Stomach (tissue), 9 donors: Measurements from ENCODE around the gene HECTD4. TPM values are rescaled to one million over a fixed set of nuclear protein-coding genes. Genes with fewer than 3 reads are reported as not detected.
"Not testable (repeated sequence)": the region's sequence is repeated elsewhere in the genome, so short reads cannot be mapped to it uniquely, and the experiment has no call there.

Experiments used
- DNase-seq, 2 donors: peaks; one replicate each; pipeline versions ENCODE4 v3.0.0 to v3.0.0-alpha.2; 2013 to 2019
- H3K27ac ChIP-seq, 5 donors: fragments of 200-600 bp in 4 of 5; sonication (generic) in 4 of 5; one replicate each; pipeline ENCODE4 v1.5.1; 2013 to 2019; ENCODE audit warnings: mild to moderate bottlenecking in 1 of 5, moderate library complexity in 1 of 5
- H3K27me3 ChIP-seq, 3 donors: fragments of 200-600 bp; sonication (generic); one replicate each; pipeline ENCODE4 v1.5.1; 2017 to 2019; ENCODE audit warnings: mixed run types in 1 of 3
- H3K36me3 ChIP-seq, 4 donors: fragments of 200-600 bp; sonication (generic); 1 replicate in 3 of 4; 2 replicates in 1 of 4; pipeline ENCODE4 v1.5.1; 2016 to 2019
- H3K4me1 ChIP-seq, 4 donors: fragments of 200-600 bp; sonication (generic); one replicate each; pipeline ENCODE4 v1.5.1; 2016 to 2019
- H3K4me3 ChIP-seq, 4 donors: fragments of 200-600 bp; sonication (generic) in 3 of 4; one replicate each; pipeline ENCODE4 v1.5.1; 2016 to 2019; ENCODE audit warnings: mild to moderate bottlenecking in 1 of 4
- H3K9me3 ChIP-seq, 4 donors: fragments of 200-600 bp; sonication (generic); one replicate each; pipeline ENCODE4 v1.5.1; 2016 to 2019
- CTCF ChIP-seq, 7 experiments: fragments of 450-650 bp in 4 of 7; fragments of 200-600 bp in 3 of 7; sonication (generic) in 3 of 7; IDR thresholded peaks; one replicate each; pipeline ENCODE4 v1.5.1; 2016 to 2019; ENCODE audit warnings: antibody characterized with exemption in 7 of 7, control low read depth in 2 of 7, mild to moderate bottlenecking in 1 of 7
- EP300 ChIP-seq: sonication (generic); formaldehyde crosslinking; IDR thresholded peaks from one replicate; pipeline ENCODE4 v1.6.1; 2017; ENCODE audit warnings: antibody characterized with exemption
- POLR2A ChIP-seq, 4 donors: fragments of 450-650 bp; IDR thresholded peaks; one replicate each; pipeline ENCODE4 v1.6.1; 2016; ENCODE audit warnings: antibody characterized with exemption in 4 of 4, control low read depth in 2 of 4, mild to moderate bottlenecking in 1 of 4, moderate library complexity in 1 of 4
- POLR2AphosphoS5 ChIP-seq, 3 donors: sonication (generic); formaldehyde crosslinking; IDR thresholded peaks; one replicate each; pipeline ENCODE4 v1.6.1; 2016; ENCODE audit warnings: antibody characterized with exemption in 3 of 3
- WGBS, 5 donors: extraction: QIAGEN DNeasy Blood & Tissue Kit in 3 of 5; methylation state at CpG; one replicate each; pipeline versions ENCODE4 v1.1.5 to v1.1.7; 2013 to 2018; 5-methylcytosine and 5-hydroxymethylcytosine counted together
- intact Hi-C: fragments of 100-400 bp; cut with DNase I; formaldehyde crosslinking; loops from one replicate; pipeline ENCODE4 v1.15.1; 2023; ENCODE audit warnings: low total_unique reads
- polyA plus RNA-seq, 3 donors: library from polyadenylated mRNA; stranded (reverse); fragments of 200-250 nt; gene quantifications; one replicate each; pipeline ENCODE4 v1.2.3, GENCODE V29; 2013
- total RNA-seq, 5 donors: library from RNA; depleted of rRNA; stranded (reverse); fragments of >200 nt; gene quantifications; one replicate each; pipeline versions ENCODE4 v1.1.0 to v1.2.3, GENCODE V29; 2014 to 2016
- donor health status: healthy with polysubstance abuse.
- donor health status: Bipolar disorder and iron deficiency.
- donor health status: healthy.

The HECTD4 gene
- total and polyA plus RNA-seq, 8 donors, result 3.2 to 375 (median 58.7) TPM

GRCh38 chr12:112161711-112162110 lies 220.5 kb downstream of the HECTD4 start:
- Histone ChIP-seq H3K36me3 (peaks cover 50 to 90% (median 85%) of the 10 kb centered on the region in 4 donors), H3K4me3 (no peak overlapping the region), H3K27ac (no peak overlapping the region), H3K27me3 (no peaks in the 10 kb centered on the region), H3K9me3 (peaks cover 0 to 15% (median 9%) of the 10 kb centered on the region in 4 donors), H3K4me1 (no peaks in the 10 kb centered on the region)
- WGBS, 5 donors, result 81 to 96% (median 93%) methylated on average over 7 to 9 of the region's 9 CpGs
- DNase-seq, result no peak
- intact Hi-C loops, result no loop called here
- no peak for TF ChIP-seq POLR2AphosphoS5 (IDR thresholded peaks at IDR 0.05)
- no peak for TF ChIP-seq EP300
- no peak for TF ChIP-seq POLR2A (IDR thresholded peaks at IDR 0.05)
- TF ChIP-seq CTCF (IDR thresholded peaks at IDR 0.05), result no peak

GRCh38 chr12:112160611-112161010 lies 221.6 kb downstream of the HECTD4 start:
- H3K27me3 ChIP-seq, result no peaks in the 10 kb centered on the region
- 94 to 97% (median 96%) methylated on average over 6 of the region's 6 CpGs for whole genome bisulfite sequencing, 5 donors
- no peak overlapping the region for H3K27ac ChIP-seq
- H3K4me1 ChIP-seq, result no peaks in the 10 kb centered on the region
- no peak for DNase-seq
- no peak overlapping the region for H3K4me3 ChIP-seq
- peaks cover 0 to 18% (median 9%) of the 10 kb centered on the region in 4 donors for H3K9me3 ChIP-seq
- intact Hi-C loops, result no loop called here
- TF ChIP-seq CTCF (IDR thresholded peaks at IDR 0.05) (no peak), POLR2A (IDR thresholded peaks at IDR 0.05) (no peak), EP300 (no peak), POLR2AphosphoS5 (IDR thresholded peaks at IDR 0.05) (no peak)
- H3K36me3 ChIP-seq, result peaks cover 50 to 87% (median 78%) of the 10 kb centered on the region in 4 donors

DNA sequence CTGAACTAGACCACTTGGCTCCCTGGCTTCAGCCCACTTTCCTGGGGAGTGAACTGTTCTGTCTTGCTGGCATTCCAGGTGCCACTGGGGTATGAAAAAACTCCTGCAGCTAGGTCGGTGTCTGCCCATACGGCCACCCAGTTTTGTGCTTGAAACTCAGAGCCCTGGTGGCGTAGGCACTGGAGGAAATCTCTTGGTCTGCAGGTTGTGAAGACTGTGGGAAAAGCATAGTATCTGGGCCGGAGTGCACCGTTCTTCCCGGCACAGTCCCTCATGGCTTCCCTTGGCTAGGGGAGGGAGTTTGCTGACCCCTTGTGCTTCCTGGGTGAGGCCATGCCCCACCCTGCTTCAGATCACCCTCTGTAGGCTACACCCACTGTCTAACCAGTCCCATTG lies 223.1 kb downstream of the HECTD4 start:
- H3K27ac ChIP-seq, result no peak overlapping the region
- no peak overlapping the region for H3K4me3 ChIP-seq
- TF ChIP-seq POLR2A (IDR thresholded peaks at IDR 0.05) (no peak), EP300 (no peak), POLR2AphosphoS5 (IDR thresholded peaks at IDR 0.05) (no peak), CTCF (IDR thresholded peaks at IDR 0.05) (no peak)
- no peaks in the 10 kb centered on the region for H3K4me1 ChIP-seq
- WGBS, 5 donors, result 94 to 100% (median 97%) methylated on average over 6 of the region's 6 CpGs
- peaks cover 50 to 84% (median 79%) of the 10 kb centered on the region in 4 donors for H3K36me3 ChIP-seq
- H3K9me3 ChIP-seq, result peaks cover 0 to 18% (median 9%) of the 10 kb centered on the region in 4 donors
- intact Hi-C loops, result no loop called here
- DNase-seq, result no peak
- no peaks in the 10 kb centered on the region for H3K27me3 ChIP-seq

DNA sequence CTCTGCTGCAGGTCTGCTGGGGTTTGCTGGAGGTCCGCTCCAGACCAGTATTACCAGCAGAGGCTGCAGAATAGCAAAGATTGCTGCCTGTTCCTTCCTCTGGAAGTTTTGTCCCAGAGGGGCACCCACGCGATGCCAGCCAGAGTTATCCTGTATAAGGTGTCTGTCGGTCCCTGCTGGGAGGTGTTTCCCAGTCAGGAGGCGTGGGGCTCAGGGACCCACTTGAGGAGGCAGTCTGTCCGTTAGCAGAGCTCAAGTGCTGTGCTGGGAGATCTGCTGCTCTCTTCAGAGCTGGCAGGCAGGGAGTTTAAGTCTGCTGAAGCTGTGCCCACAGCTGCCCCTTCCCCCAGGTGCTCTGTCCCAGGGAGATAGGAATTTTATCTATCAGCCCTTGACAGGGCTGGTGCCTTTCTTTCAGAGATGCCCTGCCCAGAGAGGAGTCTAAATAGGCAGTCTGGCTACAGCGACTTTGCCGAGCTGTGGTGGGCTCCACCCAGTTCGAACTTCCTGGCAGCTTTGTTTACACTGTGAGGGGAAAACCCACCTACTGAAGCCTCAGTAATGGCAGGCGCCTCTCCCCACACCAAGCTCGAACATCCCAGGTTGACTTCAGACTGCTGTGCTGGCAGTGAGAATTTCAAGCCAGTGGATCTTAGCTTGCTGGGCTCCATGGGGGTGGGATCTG lies 223.6 kb downstream of the HECTD4 start:
- H3K27ac ChIP-seq, intact Hi-C loops, H3K27me3 ChIP-seq, H3K4me1 ChIP-seq, DNase-seq, H3K4me3 ChIP-seq: not testable (repeated sequence)
- WGBS, 5 donors, result 82 to 96% (median 91%) methylated on average over 9 to 11 of the region's 11 CpGs
- Histone ChIP-seq H3K9me3 (peaks cover 0 to 18% (median 9%) of the 10 kb centered on the region in 4 donors), H3K36me3 (peaks cover 49 to 84% (median 79%) of the 10 kb centered on the region in 4 donors)

- peaks cover 55 to 84% (median 79%) of the 10 kb centered on the region in 4 donors for H3K36me3 ChIP-seq
- no peak for TF ChIP-seq CTCF (IDR thresholded peaks at IDR 0.05)
- TF ChIP-seq POLR2A (IDR thresholded peaks at IDR 0.05), result no peak
- no peak for TF ChIP-seq EP300
- H3K9me3 ChIP-seq, result peaks cover 0 to 15% (median 6%) of the 10 kb centered on the region in 4 donors
- 90 to 93% (median 92%) methylated on average over 7 to 8 of the region's 8 CpGs for WGBS, 5 donors
- no peak overlapping the region for H3K27ac ChIP-seq
- H3K4me3 ChIP-seq, result no peak overlapping the region
- intact Hi-C loops, result no loop called here
- no peak for DNase-seq
- H3K4me1 ChIP-seq, result no peaks in the 10 kb centered on the region
- no peaks in the 10 kb centered on the region for H3K27me3 ChIP-seq
Observed at GRCh38 chr12:112153893-112154219, 228.4 kb downstream of the HECTD4 start.
